ENCODE data around the gene ZFYVE28.

The ZFYVE28 gene

DNA sequence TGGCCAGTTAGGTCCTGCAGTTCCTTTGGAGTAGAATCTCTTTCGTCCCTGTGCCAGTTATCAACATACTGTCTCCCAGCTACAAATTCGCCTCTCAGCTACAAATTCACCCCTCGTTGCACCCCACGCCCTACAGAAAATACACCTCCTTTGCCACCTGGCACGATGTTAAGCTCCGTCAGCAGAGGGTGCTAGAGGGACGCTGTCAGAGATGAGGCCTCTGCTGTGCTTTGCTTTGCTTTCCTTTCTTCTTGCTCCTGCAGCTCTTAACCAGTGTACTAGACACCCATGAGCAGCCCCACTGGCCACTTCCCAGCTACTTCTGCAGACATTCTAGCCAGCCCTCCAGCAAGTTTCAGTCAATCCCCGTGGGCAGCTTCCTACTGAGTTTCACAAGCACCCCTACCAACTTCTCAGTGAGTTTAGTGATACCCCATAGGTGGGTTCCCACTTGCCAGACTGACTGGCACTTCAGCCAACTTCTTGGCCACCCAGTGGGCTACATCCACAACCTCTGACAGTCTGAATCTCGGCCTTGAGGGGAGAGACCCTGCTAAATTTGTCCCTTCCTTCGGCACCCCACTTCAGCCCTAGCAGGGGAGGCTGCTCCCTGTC is 198.3 kb downstream of the ZFYVE28 start:
- Histone ChIP-seq H3K27me3 (replicated peaks in 2 of 5; ENCODE audit: control insufficient read depth in 4 of 5, insufficient read depth in 5 of 5, low read length in 4 of 5) (no peaks in the 10 kb centered on the region), H3K4me1 (ENCODE audit: control extremely low read depth in 1 of 4, control insufficient read depth in 4 of 4, insufficient read depth in 4 of 4, low read length in 3 of 4) (peaks cover 0 to 3% (median under 1%) of the 10 kb centered on the region in 4 experiments), H3K4me3 (ENCODE audit: control insufficient read depth in 1 of 7, extremely low read depth in 1 of 7, insufficient read depth in 4 of 7, low read depth in 2 of 7, low read length in 6 of 7) (no peak overlapping the region), H3K36me3 (ENCODE audit: control insufficient read depth in 4 of 4, insufficient read depth in 4 of 4, low read length in 3 of 4) (peaks cover 6 to 14% (median 8%) of the 10 kb centered on the region in 4 experiments), H3K27ac (ENCODE audit: insufficient read depth in 1 of 2, low read depth in 1 of 2, low read length in 2 of 2, poor library complexity in 1 of 2, severe bottlenecking in 2 of 2) (no peak overlapping the region), H3K9me3 (ENCODE audit: control extremely low read depth in 1 of 5, control insufficient read depth in 4 of 5, insufficient read depth in 2 of 5, low read depth in 1 of 5, low read length in 4 of 5) (no peaks in the 10 kb centered on the region)
- peak; percentile 60 to 81 (median 72) for DNase-seq
- ChIA-PET CTCF (interaction anchor here (0.6 to 2.6 kb wide), 29 partner anchors 9 to 248 kb away, joined by 3 to 16 read pairs (median 4); partner anchors contain the start of gene RNF4), POLR2A (interaction anchor here (0.6 to 1.5 kb wide), 2 partner anchors 18 to 51 kb away, joined by 4 read pairs; no protein-coding TSS in a partner anchor)
- WGBS (ENCODE audit: insufficient coverage) = 14% methylated on average over 10 of the region's 10 CpGs
